Inflammatory macrophage treated with lipopolysaccharide for 4 hours (primary cell): ENCODE measurements around the gene EPHA8.
A peak's percentile ranks its signal among the peaks of the same experiment; 100 is the strongest.

ENCODE experiments used
- DNase-seq: peaks from one replicate; pipeline ENCODE4 v3.0.0-alpha.2; 2020

The EPHA8 gene

GRCh38 chr1:22569269-22569668 is 6.0 kb downstream of the EPHA8 start:
- no peak for DNase-seq

- DNase-seq: no peak
These were observed 7.0 kb downstream of the EPHA8 start for GRCh38 chr1:22570140-22570909.

GRCh38 chr1:22572818-22573217 is 9.5 kb downstream of the EPHA8 start:
- DNase-seq: no peak

- no peak for DNase-seq
These were observed 9.9 kb downstream of the EPHA8 start for GRCh38 chr1:22573237-22573636.

GRCh38 chr1:22575532-22576149 is 12.4 kb downstream of the EPHA8 start:
- DNase-seq: peak; percentile 48

- no peak for DNase-seq
These were observed 12.9 kb downstream of the EPHA8 start for GRCh38 chr1:22576150-22576544.

- no peak for DNase-seq
These were observed 13.3 kb downstream of the EPHA8 start for GRCh38 chr1:22576617-22577016.

GRCh38 chr1:22578732-22579361 is 15.6 kb downstream of the EPHA8 start:
- no peak for DNase-seq

GRCh38 chr1:22579541-22580155 is 16.4 kb downstream of the EPHA8 start:
- no peak for DNase-seq

GRCh38 chr1:22582661-22583635 is 19.7 kb downstream of the EPHA8 start:
- no peak for DNase-seq

GRCh38 chr1:22584001-22584562 is 20.8 kb downstream of the EPHA8 start:
- DNase-seq: no peak

- DNase-seq: no peak
These were observed 21.7 kb downstream of the EPHA8 start for GRCh38 chr1:22584970-22585369.

GRCh38 chr1:22585471-22585870 is 22.2 kb downstream of the EPHA8 start:
- DNase-seq: no peak

GRCh38 chr1:22586356-22587130 is 23.3 kb downstream of the EPHA8 start:
- no peak for DNase-seq

- DNase-seq: no peak
These were observed 24.0 kb downstream of the EPHA8 start for GRCh38 chr1:22587247-22587646.

GRCh38 chr1:22588899-22589422 is 25.7 kb downstream of the EPHA8 start:
- no peak for DNase-seq

GRCh38 chr1:22591576-22591975 is 28.3 kb downstream of the EPHA8 start:
- DNase-seq: no peak

- DNase-seq: no peak
These were observed 28.8 kb downstream of the EPHA8 start for GRCh38 chr1:22592051-22592450.

GRCh38 chr1:22592919-22593790 is 29.9 kb downstream of the EPHA8 start:
- no peak for DNase-seq

GRCh38 chr1:22594396-22594795 is 31.1 kb downstream of the EPHA8 start:
- DNase-seq: no peak
